Measurements from ENCODE around the gene MCM9. TPM values are rescaled to one million over a fixed set of nuclear protein-coding genes. Genes with fewer than 3 reads are reported as not detected.

The MCM9 gene
- total and polyA plus RNA-seq, 12 donors, result 1.5 to 7.8 (median 5.2) TPM

DNA sequence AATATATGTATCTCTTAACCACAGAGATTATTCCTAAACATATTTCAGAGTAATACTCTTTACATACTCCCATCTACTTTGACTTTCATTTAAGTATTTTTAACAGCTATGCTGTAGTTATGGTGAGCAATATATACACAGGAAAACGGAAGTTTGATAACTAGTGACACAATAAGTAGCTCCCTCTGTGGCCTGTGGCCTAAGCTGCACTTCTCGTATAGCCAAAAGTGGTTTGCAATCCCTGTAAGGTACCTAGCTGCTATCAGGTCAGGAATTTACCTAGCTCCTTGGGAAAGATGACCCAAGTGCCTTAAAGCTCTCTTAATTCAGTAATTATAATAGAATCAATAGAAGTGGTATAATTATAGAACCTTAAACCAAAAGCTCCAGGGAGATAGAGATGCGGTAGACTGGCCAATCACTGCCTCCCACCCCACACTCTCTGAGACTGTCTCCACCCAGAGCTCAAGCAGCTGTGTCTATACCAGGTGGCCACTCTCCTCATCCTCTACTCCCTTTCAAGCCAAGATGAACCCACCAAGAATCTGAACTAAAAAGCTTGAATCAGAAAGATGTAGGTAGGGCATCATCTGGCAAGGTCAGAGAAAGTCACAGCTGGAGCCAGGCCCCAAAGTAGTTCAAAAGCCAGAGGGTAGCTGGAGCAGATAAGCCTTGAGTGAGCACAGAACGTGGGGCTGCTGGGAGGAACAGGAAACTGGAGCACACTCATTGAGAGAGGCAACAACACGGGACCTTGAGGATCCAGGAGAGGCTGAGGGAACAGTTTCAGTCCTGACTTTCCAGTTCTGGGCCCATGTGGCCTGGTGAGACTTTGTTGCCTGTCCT, 125.9 kb downstream of the MCM9 start:
- Histone ChIP-seq H3K27me3 (no peaks in the 10 kb centered on the region), H3K4me1 (peaks cover 0 to 27% (median 0%) of the 10 kb centered on the region in 9 donors), H3K4me3 (no peak overlapping the region), H3K9me3 (no peaks in the 10 kb centered on the region), H3K36me3 (peaks cover 0 to 28% (median 0%) of the 10 kb centered on the region in 9 donors), H3K27ac (peak overlapping the region in 1 of 10 donors; percentile 58)
- no peak for TF ChIP-seq CTCF (IDR thresholded peaks at IDR 0.05)
- intact Hi-C loops (cut with DNase I), result loop anchor here in 3 of 10 donors (10.0 kb wide), 1 partner anchor 524 kb away; no protein-coding TSS in a partner anchor
- DNase-seq (no peak), ATAC-seq (no peak)
- WGBS, 2 donors, result 70 to 71% methylated on average over 5 of the region's 5 CpGs

GRCh38 chr6:118804091-118804490, 130.9 kb downstream of the MCM9 start:
- H3K27me3 ChIP-seq, result no peaks in the 10 kb centered on the region
- H3K27ac ChIP-seq, result no peak overlapping the region
- no peaks in the 10 kb centered on the region for H3K36me3 ChIP-seq
- WGBS, 2 donors, result 95 to 96% methylated on average over 4 of the region's 4 CpGs
- ATAC-seq (no peak), DNase-seq (no peak)
- H3K9me3 ChIP-seq, result no peaks in the 10 kb centered on the region
- H3K4me3 ChIP-seq, result no peak overlapping the region
- no peak for TF ChIP-seq CTCF (IDR thresholded peaks at IDR 0.05)
- peaks cover 3 to 18% (median 10%) of the 10 kb centered on the region in 9 donors for H3K4me1 ChIP-seq
- intact Hi-C loops (cut with DNase I), result loop anchor here in 5 of 10 donors (5.0 to 10.0 kb wide), 2 partner anchors 519 to 522 kb away; no protein-coding TSS in a partner anchor

- H3K4me3 ChIP-seq, result no peak overlapping the region
- H3K36me3 ChIP-seq, result no peaks in the 10 kb centered on the region
- 94 to 96% methylated on average over 6 of the region's 6 CpGs for WGBS, 2 donors
- ATAC-seq, result no peak
- peaks cover 3 to 11% (median 9%) of the 10 kb centered on the region in 9 donors for H3K4me1 ChIP-seq
- H3K27ac ChIP-seq, result no peak overlapping the region
- no peak for TF ChIP-seq CTCF (IDR thresholded peaks at IDR 0.05)
- H3K27me3 ChIP-seq, result no peaks in the 10 kb centered on the region
- H3K9me3 ChIP-seq, result peaks cover 0 to 2% (median 0%) of the 10 kb centered on the region in 11 donors
- intact Hi-C loops (cut with DNase I), result loop anchor here in 5 of 10 donors (5.0 to 10.0 kb wide), 2 partner anchors 516 to 519 kb away; no protein-coding TSS in a partner anchor
- DNase-seq, result no peak
Measured at GRCh38 chr6:118801257-118801656, 133.7 kb downstream of the MCM9 start.

- Histone ChIP-seq H3K9me3 (peaks cover 0 to 2% (median 0%) of the 10 kb centered on the region in 11 donors), H3K4me1 (peaks cover 3 to 11% (median 9%) of the 10 kb centered on the region in 9 donors), H3K36me3 (no peaks in the 10 kb centered on the region), H3K27me3 (no peaks in the 10 kb centered on the region), H3K4me3 (peak overlapping the region in 5 of 10 donors; percentile 17 to 25 (median 18)), H3K27ac (no peak overlapping the region)
- DNase-seq (peak; percentile 25 to 88), ATAC-seq (peak; percentile 58 to 94 (median 88))
- WGBS, 2 donors, result 25 to 27% methylated on average over 17 of the region's 17 CpGs
- intact Hi-C loops (cut with DNase I), result loop anchor here in 5 of 10 donors (5.0 to 10.0 kb wide), 2 partner anchors 516 to 518 kb away; no protein-coding TSS in a partner anchor
- TF ChIP-seq CTCF (IDR thresholded peaks at IDR 0.05), result peak; percentile 65 to 93 (median 88)
Measured at GRCh38 chr6:118800394-118801071, 134.4 kb downstream of the MCM9 start.

Data from heart right ventricle (tissue), 16 donors.